HG03432 (cell line): ENCODE measurements around the gene CASTOR2.
"Not testable (repeated sequence)": the region's sequence is repeated elsewhere in the genome, so short reads cannot be mapped to it uniquely, and the experiment has no call there.

ENCODE experiments used
- ATAC-seq: cut with Tn5 transposase; IDR thresholded peaks from one replicate; pipeline ENCODE4 v1.9.1; 2021; ENCODE audit warnings: mild to moderate bottlenecking, moderate library complexity; ENCODE audit not compliant: unreplicated experiment

CASTOR2 gene

GRCh38 chr7:74994869-74995543, 30.5 kb downstream of the CASTOR2 start:
- not testable (repeated sequence) for ATAC-seq

- not testable (repeated sequence) for ATAC-seq
These were observed 31.9 kb downstream of the CASTOR2 start for GRCh38 chr7:74996361-74996760.

DNA sequence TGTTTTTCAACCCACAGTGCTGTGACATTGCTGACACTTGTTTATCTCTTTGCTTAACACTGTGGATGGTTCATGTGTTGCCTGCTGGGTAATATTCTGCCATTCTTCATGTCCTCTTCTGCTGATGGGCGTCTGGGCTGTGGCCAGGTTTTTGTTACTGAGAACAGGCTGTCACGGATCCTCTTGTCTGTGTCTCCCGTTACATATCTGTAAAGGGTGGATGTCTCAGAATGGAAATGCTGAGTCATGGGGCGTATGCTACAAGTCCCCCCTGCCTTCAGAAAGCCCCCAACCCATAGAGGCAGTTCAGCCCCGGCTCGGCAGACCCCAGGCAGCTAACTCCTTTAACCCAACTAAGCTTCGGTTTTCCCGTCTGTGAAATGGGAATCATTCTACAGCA, 33.3 kb downstream of the CASTOR2 start:
- not testable (repeated sequence) for ATAC-seq

DNA sequence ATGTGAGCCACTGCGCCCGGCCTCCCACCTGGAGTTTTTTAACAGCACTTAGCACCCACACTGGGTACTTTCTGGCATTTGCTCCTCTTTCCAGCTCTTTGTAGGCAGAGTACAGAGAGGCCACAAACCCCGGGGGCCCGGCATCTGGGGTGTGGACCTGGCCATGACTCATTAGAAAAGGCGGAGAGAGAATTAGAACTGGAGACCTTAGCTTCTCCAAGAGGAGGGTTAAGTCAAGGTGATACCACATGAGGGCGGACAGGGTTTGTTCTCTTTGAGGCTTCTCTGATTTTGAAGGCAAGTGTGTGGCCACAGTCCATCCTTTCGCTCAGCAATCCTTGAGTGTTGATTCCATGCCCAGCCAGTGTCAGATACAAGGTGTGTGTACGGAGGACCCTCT, 36.9 kb downstream of the CASTOR2 start:
- ATAC-seq: not testable (repeated sequence)

DNA sequence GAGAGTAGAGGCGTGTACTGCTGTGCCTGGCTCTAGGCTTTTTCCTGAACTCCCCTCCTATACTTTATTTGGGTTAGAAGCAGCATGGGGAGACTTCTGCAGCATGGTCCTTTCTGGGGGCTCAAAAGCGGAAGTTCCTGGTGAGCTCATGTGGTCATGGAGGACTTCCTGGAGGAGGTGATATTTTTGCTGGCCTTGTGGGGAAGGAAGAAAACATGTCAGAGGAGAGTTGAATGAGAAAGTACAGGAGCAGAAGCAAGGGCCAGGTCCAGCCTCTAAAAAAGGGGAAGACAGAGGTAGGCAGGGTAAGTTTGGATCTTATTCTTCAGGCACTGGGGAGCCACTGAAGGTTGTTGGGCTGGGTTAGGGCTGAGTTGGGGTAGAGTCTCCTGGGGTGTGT, 45.5 kb downstream of the CASTOR2 start:
- no peak for ATAC-seq

DNA sequence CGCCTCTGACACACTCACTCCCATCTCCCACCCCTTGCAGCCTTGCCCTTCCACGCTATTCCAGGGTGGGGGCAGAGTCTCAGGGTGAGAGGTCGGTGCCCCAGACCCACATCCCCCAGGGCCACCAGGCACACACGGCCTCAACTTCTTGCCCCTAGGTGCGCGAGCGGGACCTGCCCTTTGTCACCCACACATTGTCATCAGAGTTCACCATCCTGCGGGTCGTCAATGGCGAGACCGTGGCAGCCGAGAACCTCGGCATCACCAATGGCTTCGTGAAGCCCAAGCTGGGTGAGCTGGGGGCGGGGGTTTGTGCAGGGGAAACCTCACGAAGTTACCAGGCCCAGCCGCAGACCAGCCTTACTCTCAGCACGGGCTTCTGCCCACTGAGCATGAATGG, 53.3 kb downstream of the CASTOR2 start:
- ATAC-seq: no peak

DNA sequence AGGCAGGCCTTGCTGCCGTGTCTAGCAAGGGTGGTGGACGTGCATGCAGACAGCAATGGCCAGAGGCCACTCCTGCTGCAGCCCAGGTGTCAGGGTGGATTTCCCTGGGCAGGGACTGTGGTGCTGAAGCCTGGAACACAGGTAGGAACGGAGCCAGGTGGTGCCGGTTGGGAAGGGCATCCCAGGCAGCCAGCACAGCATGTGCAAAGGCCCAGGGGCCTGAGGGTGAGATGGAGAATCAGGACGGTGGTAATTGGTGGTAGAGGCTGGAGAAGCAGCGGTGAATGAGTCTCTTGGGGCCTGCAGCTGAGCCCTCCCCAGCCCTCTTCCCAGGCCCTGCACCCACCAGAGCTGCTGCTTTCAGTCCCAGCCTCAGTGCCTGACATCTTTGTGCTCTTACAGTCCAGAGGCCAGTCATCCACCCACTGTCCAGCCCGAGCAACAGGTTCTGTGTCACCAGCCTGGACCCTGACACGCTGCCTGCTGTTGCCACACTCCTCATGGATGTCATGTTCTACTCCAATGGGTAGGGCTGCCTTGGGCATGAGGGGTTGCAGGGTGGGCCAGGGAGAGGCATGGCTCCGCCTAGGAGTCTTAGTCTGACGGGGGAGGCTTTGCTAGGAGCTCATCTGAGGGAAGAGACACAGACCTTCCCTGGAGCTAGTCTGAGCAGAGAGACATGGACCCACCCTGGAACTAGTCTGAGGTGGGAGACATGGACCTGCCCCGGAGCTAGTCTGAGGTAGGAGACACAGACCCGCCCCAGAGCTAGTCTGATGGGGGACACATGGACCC, 54.3 kb downstream of the CASTOR2 start:
- ATAC-seq: no peak

- no peak for ATAC-seq
These were observed 55.3 kb downstream of the CASTOR2 start for GRCh38 chr7:75019800-75020199.

DNA sequence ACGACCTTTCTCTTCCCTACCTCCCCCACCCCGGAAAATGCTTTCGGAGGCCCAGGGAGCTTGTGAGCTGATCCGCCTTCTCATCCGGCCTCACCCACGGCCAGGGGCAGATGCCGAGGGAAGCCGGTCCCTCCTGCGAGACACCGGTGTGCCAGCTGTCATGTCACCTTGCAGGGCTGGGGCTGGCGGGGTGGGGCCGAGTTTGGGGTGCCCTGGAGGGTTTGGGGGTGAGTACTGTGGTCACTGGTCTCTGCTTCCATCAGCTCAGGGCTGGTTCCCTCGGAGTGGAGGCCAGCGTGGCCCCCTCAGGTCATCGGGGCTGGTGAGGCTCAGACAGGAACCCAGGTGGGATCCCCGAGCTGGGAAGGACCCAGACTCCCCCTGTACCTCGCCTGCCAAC, 60.4 kb downstream of the CASTOR2 start:
- ATAC-seq: no peak

- ATAC-seq: no peak
These were observed 63.8 kb downstream of the CASTOR2 start for GRCh38 chr7:75028299-75028698.

DNA sequence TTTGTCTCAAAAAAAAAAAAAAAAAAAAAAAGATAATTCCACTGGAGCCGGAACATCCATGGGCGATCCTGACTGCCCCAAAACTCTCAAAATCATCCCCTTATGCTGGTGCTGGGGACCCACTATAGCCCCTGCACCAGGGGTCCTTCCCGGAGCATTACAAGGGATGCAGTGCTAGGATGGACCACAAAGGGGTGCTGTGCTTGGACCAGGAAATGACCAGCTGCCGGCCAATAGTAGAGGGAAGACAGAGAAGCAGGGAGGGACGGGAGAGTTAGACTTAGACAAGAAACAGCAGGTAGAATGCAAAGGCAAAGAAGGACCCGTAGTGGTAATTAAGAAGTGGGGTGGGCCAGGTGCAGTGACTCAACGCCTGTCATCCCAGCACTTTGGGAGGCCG, 68.6 kb downstream of the CASTOR2 start:
- ATAC-seq: no peak

DNA sequence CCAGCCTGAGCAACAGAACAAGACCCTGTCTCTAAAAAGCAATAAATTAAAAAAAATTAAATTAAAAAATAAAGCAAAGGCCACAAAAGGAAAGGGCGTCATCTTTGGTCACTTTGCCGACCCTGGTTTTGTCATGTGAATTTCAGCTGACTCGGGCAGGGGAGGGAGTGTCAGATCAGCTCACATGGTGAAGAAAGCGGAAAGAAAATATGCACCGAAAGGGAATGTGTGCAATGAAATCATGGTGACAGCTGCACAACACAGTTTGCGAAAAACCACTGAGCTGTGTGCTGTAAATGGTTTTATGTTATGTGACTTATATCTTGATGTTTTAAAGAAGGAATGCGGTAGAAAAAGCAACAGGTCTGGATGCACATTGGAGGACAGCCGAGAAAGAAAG, 69.3 kb downstream of the CASTOR2 start:
- no peak for ATAC-seq

GRCh38 chr7:75038508-75038907, 74.0 kb downstream of the CASTOR2 start:
- no peak for ATAC-seq

- ATAC-seq: no peak
These were observed 74.7 kb downstream of the CASTOR2 start for GRCh38 chr7:75039166-75039565.

DNA sequence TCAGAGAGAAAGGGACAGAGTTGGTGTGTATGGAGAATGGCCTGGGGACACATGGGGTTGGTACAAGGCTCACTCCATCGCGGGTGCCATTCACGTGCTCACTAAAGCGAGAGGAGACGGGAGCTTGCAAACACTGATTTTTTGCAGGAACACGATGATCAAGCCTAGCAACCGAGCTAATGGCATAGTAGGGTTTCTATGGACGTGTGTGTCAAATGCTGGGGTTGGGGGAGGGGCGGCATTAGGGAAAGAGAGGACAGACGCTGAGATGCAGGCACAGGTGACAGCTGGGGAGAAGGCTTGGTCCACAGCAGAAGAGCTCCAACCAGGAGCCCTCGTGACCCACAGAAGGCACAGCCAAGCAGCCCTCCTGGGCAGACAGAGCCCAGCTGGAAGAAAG, 75.2 kb downstream of the CASTOR2 start:
- ATAC-seq: no peak

DNA sequence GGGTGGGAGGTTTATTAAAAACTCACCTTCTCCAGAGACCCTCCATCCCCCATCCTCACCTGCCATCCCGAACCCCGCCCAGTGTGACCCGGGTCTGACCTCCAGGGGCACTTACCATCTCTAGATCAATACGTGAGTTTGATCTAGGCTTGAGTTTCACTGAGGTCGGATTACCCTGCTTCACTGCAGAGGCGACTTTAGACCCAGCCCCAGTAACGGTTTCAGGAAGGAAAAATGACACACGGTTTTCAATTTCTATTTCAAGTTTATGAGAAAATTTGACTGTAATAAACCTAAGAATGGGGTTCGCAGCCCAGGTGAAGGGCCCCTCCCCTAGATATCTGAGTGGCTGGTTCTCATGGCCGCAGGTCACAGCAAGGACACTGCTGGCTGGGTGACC, 76.0 kb downstream of the CASTOR2 start:
- no peak for ATAC-seq

DNA sequence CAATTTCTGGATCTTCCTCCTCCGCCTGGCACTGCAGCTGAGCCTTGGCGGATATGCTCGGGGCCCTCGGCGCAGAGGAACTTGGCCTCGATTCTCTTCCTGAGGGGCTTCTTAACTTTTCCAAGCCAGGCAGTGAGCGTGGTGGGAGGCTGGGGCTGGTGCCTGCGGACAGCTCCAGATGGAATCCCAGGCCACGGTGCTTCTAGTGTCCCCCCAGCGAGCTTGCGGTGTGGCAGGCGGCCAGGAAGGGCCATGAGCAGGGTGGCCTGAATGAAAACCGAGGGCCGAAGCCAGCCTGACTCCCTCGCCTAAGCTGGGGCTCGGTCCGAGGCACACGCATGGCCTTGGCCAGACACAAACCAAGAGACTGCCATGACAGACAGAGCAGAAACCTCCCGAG, 77.8 kb downstream of the CASTOR2 start:
- no peak for ATAC-seq

GRCh38 chr7:75042831-75043703, 78.6 kb downstream of the CASTOR2 start:
- no peak for ATAC-seq

DNA sequence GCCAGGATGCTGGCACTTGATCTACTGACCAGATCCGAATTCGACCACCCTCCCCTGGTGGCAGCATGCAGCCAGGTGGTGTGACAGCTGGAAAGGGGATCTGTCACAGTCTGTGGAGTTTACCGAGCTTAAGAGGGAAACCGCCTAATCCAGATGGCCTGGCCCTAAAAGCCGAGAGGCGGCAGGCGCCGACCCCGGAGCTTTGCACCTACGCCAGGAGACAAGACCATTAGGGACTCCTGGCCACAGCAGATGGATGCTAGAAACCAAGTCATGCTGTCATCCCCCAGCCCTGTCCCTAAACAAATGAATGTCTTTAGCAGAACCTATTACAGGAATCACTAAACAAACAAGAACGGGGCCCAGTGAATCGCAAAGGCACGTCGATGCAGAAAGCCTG, 81.4 kb downstream of the CASTOR2 start:
- ATAC-seq: no peak

DNA sequence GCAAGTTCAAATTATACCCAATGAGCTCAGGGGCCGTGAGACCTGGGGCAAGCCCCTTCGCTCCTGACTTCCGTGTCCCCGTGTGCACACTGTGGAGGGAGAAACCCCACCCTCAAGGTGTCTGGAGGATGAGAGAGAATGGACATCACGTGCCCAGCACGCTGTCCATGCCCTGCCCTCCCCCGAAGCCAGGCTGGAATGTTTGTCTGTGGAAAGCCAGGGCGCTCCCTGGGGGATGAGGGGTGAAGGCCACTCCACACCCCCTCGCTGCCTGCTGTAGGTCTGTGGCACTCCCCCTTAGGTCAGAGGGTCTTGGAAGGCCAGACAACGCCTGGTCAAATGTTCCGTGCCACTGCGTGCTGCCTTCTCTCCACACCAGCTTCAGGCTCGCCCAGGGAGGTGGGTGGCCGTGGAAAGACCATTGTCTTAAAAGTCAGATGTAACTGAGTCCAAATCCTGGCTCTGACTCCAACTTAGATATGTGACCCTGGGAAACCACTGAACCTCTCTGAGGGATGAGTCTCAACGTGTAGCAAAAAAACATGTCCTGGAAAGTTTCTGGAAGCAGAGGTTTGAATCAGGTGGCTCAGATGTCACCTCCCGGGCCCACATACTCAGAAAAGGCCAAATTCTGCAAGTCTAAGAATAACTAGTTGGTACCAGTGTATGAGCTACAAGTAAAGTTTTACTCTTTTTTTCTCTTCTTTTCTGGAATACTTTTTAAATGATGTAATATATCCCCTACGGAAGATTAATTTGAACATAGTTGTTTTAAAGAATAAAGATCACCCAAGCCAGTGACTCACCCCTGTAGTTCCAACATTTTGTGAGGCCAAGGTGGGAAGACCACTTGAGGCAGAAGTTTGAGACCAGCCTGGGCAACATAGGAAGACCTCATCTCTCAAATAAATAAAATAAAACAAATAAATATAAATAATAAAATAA, 84.2 kb downstream of the CASTOR2 start:
- no peak for ATAC-seq
